ENCODE data around the gene MAP3K7CL.

- TF ChIP-seq SIN3A (IDR thresholded peaks at IDR 0.05; ENCODE audit: borderline replicate concordance, insufficient read depth, low read length) (no peak), REST (IDR thresholded peaks at IDR 0.05; ENCODE audit: insufficient read depth in 1 of 2, low read depth in 2 of 2, low read length in 2 of 2) (no peak)
Observed at GRCh38 chr21:29164323-29164942, 34.0 kb downstream of the MAP3K7CL start.
